H1 (cell line): ENCODE data around the gene RAD54L.

Experiments used
- CBX8 ChIP-seq: fragments of 300-800, 300-1000 bp; sonication (generic); IDR thresholded peaks from 2 replicates; pipeline ENCODE4 v1.7.1; 2016; ENCODE audit warnings: low read depth, low read length, borderline replicate concordance
- EZH2 ChIP-seq: fragments of 200-600 bp; sonication (generic); IDR thresholded peaks from 2 replicates; pipeline ENCODE4 v1.7.1; 2012; ENCODE audit warnings: low read depth, mild to moderate bottlenecking, moderate library complexity, low read length, inconsistent platforms; ENCODE audit not compliant: severe bottlenecking
- POLR2AphosphoS5 ChIP-seq: IDR thresholded peaks from 2 replicates; pipeline ENCODE4 v1.6.1; 2011; ENCODE audit warnings: low read depth, low read length
- RFX5 ChIP-seq: IDR thresholded peaks from 2 replicates; pipeline ENCODE4 v1.6.1; 2011; ENCODE audit warnings: low read depth, low read length, improper control_type of control experiment, borderline replicate concordance
- TAF1 ChIP-seq: IDR thresholded peaks from 2 replicates; pipeline ENCODE4 v1.6.1; 2011; ENCODE audit warnings: mild to moderate bottlenecking, low read depth, low read length
- TF ChIP-seq, protein P1 (sequence below), 3 experiments: IDR thresholded peaks; 1 replicate in 2 of 3; 2 replicates in 1 of 3; pipeline versions ENCODE4 v1.5.1 to v1.6.1; 2011; ENCODE audit warnings: low read length in 3 of 3, mild to moderate bottlenecking in 3 of 3, inconsistent platforms in 2 of 3, low read depth in 1 of 3, moderate library complexity in 1 of 3; ENCODE audit not compliant: insufficient read depth in 1 of 3; ENCODE audit errors: control extremely low read depth in 1 of 3
- TF ChIP-seq, protein P2 (sequence below): IDR thresholded peaks from 2 replicates; pipeline ENCODE4 v1.6.1; 2011; ENCODE audit warnings: low read length, improper control_type of control experiment
- TF ChIP-seq, protein P3 (sequence below): IDR thresholded peaks from 2 replicates; pipeline ENCODE4 v1.6.1; 2012; ENCODE audit warnings: inconsistent platforms

DNA sequence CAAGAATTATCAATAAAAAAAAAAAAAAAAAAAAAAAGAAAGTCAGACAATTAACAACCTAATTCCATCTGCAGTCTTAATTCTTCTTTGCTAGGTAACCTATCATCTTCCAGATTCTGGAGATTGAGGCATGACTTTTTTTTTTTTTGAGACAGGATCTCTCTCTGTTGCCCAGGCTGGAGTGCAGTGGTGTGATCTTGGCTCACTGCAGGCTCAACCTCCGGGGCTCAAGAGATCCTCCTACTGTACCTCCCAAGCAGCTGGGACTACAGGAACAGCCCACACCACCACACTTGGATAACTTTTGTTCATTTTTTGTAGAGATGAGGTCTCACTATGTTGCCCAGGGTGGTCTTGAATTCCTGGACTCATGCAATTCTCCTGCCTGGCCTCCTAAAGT is 4.6 kb upstream of the RAD54L start:
- TF ChIP-seq, protein P1, sequence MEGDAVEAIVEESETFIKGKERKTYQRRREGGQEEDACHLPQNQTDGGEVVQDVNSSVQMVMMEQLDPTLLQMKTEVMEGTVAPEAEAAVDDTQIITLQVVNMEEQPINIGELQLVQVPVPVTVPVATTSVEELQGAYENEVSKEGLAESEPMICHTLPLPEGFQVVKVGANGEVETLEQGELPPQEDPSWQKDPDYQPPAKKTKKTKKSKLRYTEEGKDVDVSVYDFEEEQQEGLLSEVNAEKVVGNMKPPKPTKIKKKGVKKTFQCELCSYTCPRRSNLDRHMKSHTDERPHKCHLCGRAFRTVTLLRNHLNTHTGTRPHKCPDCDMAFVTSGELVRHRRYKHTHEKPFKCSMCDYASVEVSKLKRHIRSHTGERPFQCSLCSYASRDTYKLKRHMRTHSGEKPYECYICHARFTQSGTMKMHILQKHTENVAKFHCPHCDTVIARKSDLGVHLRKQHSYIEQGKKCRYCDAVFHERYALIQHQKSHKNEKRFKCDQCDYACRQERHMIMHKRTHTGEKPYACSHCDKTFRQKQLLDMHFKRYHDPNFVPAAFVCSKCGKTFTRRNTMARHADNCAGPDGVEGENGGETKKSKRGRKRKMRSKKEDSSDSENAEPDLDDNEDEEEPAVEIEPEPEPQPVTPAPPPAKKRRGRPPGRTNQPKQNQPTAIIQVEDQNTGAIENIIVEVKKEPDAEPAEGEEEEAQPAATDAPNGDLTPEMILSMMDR (IDR thresholded peaks at IDR 0.05; ENCODE audit: control extremely low read depth in 1 of 3, insufficient read depth in 1 of 3, low read depth in 1 of 3, low read length in 3 of 3), result no peak
- TF ChIP-seq EZH2 (no peak), TAF1 (no peak), RFX5 (no peak), POLR2AphosphoS5 (no peak), CBX8 (no peak)
- TF ChIP-seq, protein P2, sequence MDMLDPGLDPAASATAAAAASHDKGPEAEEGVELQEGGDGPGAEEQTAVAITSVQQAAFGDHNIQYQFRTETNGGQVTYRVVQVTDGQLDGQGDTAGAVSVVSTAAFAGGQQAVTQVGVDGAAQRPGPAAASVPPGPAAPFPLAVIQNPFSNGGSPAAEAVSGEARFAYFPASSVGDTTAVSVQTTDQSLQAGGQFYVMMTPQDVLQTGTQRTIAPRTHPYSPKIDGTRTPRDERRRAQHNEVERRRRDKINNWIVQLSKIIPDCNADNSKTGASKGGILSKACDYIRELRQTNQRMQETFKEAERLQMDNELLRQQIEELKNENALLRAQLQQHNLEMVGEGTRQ, result no peak
- TF ChIP-seq, protein P3, sequence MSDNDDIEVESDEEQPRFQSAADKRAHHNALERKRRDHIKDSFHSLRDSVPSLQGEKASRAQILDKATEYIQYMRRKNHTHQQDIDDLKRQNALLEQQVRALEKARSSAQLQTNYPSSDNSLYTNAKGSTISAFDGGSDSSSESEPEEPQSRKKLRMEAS, result no peak
